Astrocyte (in vitro differentiated cells and primary cell): ENCODE results near the gene ATXN2. TPM values are rescaled to one million over a fixed set of nuclear protein-coding genes. Genes with fewer than 3 reads are reported as not detected.

Experiments used
- DNase-seq: peaks from one replicate; pipeline ENCODE4 v3.0.0-alpha.2; 2010; ENCODE audit warnings: low read depth
- FAIRE-seq: peaks from 2 replicates; lab custom pipeline; 2011; peaks lifted over from hg19 to GRCh38; lab: Jason Lieb, UNC
- H2AFZ ChIP-seq: 2 replicates; pipeline ENCODE4 v1.6.0; 2012; ENCODE audit warnings: low read depth, low read length, inconsistent platforms
- H3K27ac ChIP-seq: 2 replicates; pipeline ENCODE4 v1.5.1; 2011; ENCODE audit warnings: low read depth, low read length, inconsistent platforms
- H3K27me3 ChIP-seq: 2 replicates; pipeline ENCODE4 v1.6.0; 2011; ENCODE audit warnings: low read length, inconsistent platforms; ENCODE audit not compliant: insufficient read depth
- H3K36me3 ChIP-seq: 2 replicates; pipeline ENCODE4 v1.5.1; 2011; ENCODE audit warnings: low read length, inconsistent platforms; ENCODE audit not compliant: insufficient read depth
- H3K4me1 ChIP-seq: 2 replicates; pipeline ENCODE4 v1.5.1; 2011; ENCODE audit warnings: low read length, inconsistent platforms; ENCODE audit not compliant: insufficient read depth
- H3K4me2 ChIP-seq: 2 replicates; pipeline ENCODE4 v1.6.0; 2012; ENCODE audit warnings: low read length, inconsistent platforms
- H3K4me3 ChIP-seq: 2 replicates; pipeline ENCODE4 v1.5.1; 2011; ENCODE audit warnings: low read depth, mild to moderate bottlenecking, low read length, inconsistent platforms; ENCODE audit not compliant: insufficient read depth
- H3K79me2 ChIP-seq: 2 replicates; pipeline ENCODE4 v1.6.0; 2012; ENCODE audit warnings: mild to moderate bottlenecking, low read length, inconsistent platforms; ENCODE audit not compliant: insufficient read depth
- H3K9ac ChIP-seq: 2 replicates; pipeline ENCODE4 v1.6.0; 2012; ENCODE audit warnings: mild to moderate bottlenecking, low read length, inconsistent platforms
- H3K9me3 ChIP-seq: 2 replicates; pipeline ENCODE4 v1.5.1; 2012; ENCODE audit warnings: low read depth, mild to moderate bottlenecking, low read length, inconsistent platforms; ENCODE audit not compliant: insufficient read depth
- H4K20me1 ChIP-seq: 2 replicates; pipeline ENCODE4 v1.6.0; 2012; ENCODE audit warnings: low read length, inconsistent platforms; ENCODE audit not compliant: insufficient read depth
- H3K27ac Mint-ChIP-seq: one replicate; pipeline ENCODE4 v1.8.0; 2021; ENCODE audit warnings: mild to moderate bottlenecking, mixed read lengths; ENCODE audit not compliant: unreplicated experiment
- H3K27me3 Mint-ChIP-seq: one replicate; pipeline ENCODE4 v1.8.0; 2021; ENCODE audit warnings: low read depth, mixed read lengths; ENCODE audit not compliant: unreplicated experiment
- H3K36me3 Mint-ChIP-seq: one replicate; pipeline ENCODE4 v1.8.0; 2021; ENCODE audit warnings: low read depth, mixed read lengths; ENCODE audit not compliant: unreplicated experiment
- H3K4me1 Mint-ChIP-seq: one replicate; pipeline ENCODE4 v1.8.0; 2021; ENCODE audit warnings: low read depth, mixed read lengths; ENCODE audit not compliant: unreplicated experiment
- H3K4me3 Mint-ChIP-seq: one replicate; pipeline ENCODE4 v1.8.0; 2021; ENCODE audit warnings: mild to moderate bottlenecking, moderate library complexity, mixed read lengths; ENCODE audit not compliant: unreplicated experiment
- H3K9me3 Mint-ChIP-seq: one replicate; pipeline ENCODE4 v1.8.0; 2021; ENCODE audit warnings: mild to moderate bottlenecking, mixed read lengths; ENCODE audit not compliant: unreplicated experiment
- CTCF ChIP-seq: IDR thresholded peaks from 2 replicates; pipeline ENCODE4 v1.5.1; 2011; ENCODE audit warnings: low read depth, mild to moderate bottlenecking, inconsistent platforms, low read length, moderate library complexity; ENCODE audit not compliant: insufficient read depth
- EZH2 ChIP-seq: IDR thresholded peaks from 2 replicates; pipeline ENCODE4 v1.6.1; 2012; ENCODE audit warnings: mild to moderate bottlenecking, low read length, inconsistent platforms; ENCODE audit not compliant: insufficient read depth
- total RNA-seq: library from RNA; stranded (reverse); gene quantifications from 2 replicates; pipeline ENCODE4 v1.2.1, GENCODE V29; 2021

Gene ATXN2
- total RNA-seq, 1 donor from 2014 or later: 58.0 TPM

GRCh38 chr12:111412007-111412829 lies 186.9 kb downstream of the ATXN2 start:
- peak overlapping the region; percentile 91 for H3K9ac ChIP-seq
- H3K4me3 ChIP-seq: no peak overlapping the region
- TF ChIP-seq EZH2 (no peak), CTCF (no peak)
- Mint-ChIP-seq H3K9me3 (no peaks in the 10 kb centered on the region), H3K36me3 (peaks cover 4% of the 10 kb centered on the region), H3K4me3 (peak overlapping the region; percentile 66), H3K4me1 (peaks cover 39% of the 10 kb centered on the region), H3K27ac (peak overlapping the region; percentile 94), H3K27me3 (no peaks in the 10 kb centered on the region)
- H3K79me2 ChIP-seq: peaks cover 98% of the 10 kb centered on the region
- peaks cover 6% of the 10 kb centered on the region for H3K36me3 ChIP-seq
- peaks cover 70% of the 10 kb centered on the region for H3K4me1 ChIP-seq
- peak overlapping the region; percentile 93 for H3K4me2 ChIP-seq
- FAIRE-seq: no peak
- H2AFZ ChIP-seq: no peak overlapping the region
- DNase-seq: no peak
- peak overlapping the region; percentile 75 for H3K27ac ChIP-seq
- H3K27me3 ChIP-seq: no peaks in the 10 kb centered on the region
- H4K20me1 ChIP-seq: peaks cover 61% of the 10 kb centered on the region
- H3K9me3 ChIP-seq: no peaks in the 10 kb centered on the region

GRCh38 chr12:111411185-111411764 lies 187.8 kb downstream of the ATXN2 start:
- Histone ChIP-seq H3K27me3 (no peaks in the 10 kb centered on the region), H3K9me3 (no peaks in the 10 kb centered on the region), H3K27ac (peak overlapping the region; percentile 75), H4K20me1 (peaks cover 52% of the 10 kb centered on the region), H2AFZ (no peak overlapping the region), H3K4me2 (peak overlapping the region; percentile 93), H3K4me1 (peaks cover 67% of the 10 kb centered on the region), H3K79me2 (peaks cover 98% of the 10 kb centered on the region), H3K36me3 (no peaks in the 10 kb centered on the region), H3K4me3 (no peak overlapping the region), H3K9ac (peak overlapping the region; percentile 91)
- FAIRE-seq (no peak), DNase-seq (no peak)
- Mint-ChIP-seq H3K27ac (no peak overlapping the region), H3K36me3 (peaks cover 1% of the 10 kb centered on the region), H3K27me3 (no peaks in the 10 kb centered on the region), H3K4me1 (peaks cover 39% of the 10 kb centered on the region), H3K9me3 (no peaks in the 10 kb centered on the region), H3K4me3 (no peak overlapping the region)
- TF ChIP-seq EZH2 (no peak), CTCF (no peak)
